ENCODE data around the gene CHD9.

DNA sequence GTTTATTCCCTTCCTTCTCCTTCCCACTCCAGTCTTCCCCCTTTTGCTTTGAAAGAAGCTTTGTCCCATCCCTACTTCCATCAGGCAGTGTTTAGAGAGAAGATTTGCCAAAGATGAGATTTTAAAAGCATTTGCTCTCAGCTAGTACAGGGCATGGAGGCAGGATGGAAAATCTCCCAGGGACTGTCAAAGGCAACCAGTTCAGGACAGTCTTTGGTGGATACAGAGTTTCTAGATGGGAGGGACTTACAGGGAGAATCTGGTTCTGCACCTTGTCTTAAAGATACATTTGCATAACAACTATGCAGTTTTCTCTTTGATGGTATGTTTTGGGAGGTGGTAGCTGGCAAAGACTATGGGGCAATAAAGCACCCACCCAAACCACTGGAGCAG, 26.2 kb downstream of the CHD9 start:
- no peak for TF ChIP-seq ATF3 (IDR thresholded peaks at IDR 0.05)
- TF ChIP-seq, protein P1, sequence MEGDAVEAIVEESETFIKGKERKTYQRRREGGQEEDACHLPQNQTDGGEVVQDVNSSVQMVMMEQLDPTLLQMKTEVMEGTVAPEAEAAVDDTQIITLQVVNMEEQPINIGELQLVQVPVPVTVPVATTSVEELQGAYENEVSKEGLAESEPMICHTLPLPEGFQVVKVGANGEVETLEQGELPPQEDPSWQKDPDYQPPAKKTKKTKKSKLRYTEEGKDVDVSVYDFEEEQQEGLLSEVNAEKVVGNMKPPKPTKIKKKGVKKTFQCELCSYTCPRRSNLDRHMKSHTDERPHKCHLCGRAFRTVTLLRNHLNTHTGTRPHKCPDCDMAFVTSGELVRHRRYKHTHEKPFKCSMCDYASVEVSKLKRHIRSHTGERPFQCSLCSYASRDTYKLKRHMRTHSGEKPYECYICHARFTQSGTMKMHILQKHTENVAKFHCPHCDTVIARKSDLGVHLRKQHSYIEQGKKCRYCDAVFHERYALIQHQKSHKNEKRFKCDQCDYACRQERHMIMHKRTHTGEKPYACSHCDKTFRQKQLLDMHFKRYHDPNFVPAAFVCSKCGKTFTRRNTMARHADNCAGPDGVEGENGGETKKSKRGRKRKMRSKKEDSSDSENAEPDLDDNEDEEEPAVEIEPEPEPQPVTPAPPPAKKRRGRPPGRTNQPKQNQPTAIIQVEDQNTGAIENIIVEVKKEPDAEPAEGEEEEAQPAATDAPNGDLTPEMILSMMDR (IDR thresholded peaks at IDR 0.05 in 2 of 3, conservative IDR thresholded peaks at IDR 0.05 in 1 of 3; ENCODE audit: borderline replicate concordance in 1 of 3, insufficient read depth in 1 of 3, low read depth in 2 of 3, low read length in 2 of 3) = no peak
- TF ChIP-seq POLR2A (IDR thresholded peaks at IDR 0.05; ENCODE audit: borderline replicate concordance, extremely low read depth, insufficient read depth, insufficient read length) = no peak
- TF ChIP-seq ZFX (IDR thresholded peaks at IDR 0.05) = no peak
- TF ChIP-seq JUND (IDR thresholded peaks at IDR 0.05) = no peak
- no peak for TF ChIP-seq ZNF274 (IDR thresholded peaks at IDR 0.05; ENCODE audit: low read depth, low read length)
- TF ChIP-seq, protein P2, sequence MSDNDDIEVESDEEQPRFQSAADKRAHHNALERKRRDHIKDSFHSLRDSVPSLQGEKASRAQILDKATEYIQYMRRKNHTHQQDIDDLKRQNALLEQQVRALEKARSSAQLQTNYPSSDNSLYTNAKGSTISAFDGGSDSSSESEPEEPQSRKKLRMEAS (IDR thresholded peaks at IDR 0.05) = no peak
- no peak for TF ChIP-seq POLR2AphosphoS5 (IDR thresholded peaks at IDR 0.05; ENCODE audit: low read depth, low read length)
- TF ChIP-seq YY1 (IDR thresholded peaks at IDR 0.05; ENCODE audit: extremely low read depth, insufficient replicate concordance, low read depth, low read length) = no peak
- no peak for TF ChIP-seq SP1 (IDR thresholded peaks at IDR 0.05; ENCODE audit: low read depth)
- TF ChIP-seq, protein P3, sequence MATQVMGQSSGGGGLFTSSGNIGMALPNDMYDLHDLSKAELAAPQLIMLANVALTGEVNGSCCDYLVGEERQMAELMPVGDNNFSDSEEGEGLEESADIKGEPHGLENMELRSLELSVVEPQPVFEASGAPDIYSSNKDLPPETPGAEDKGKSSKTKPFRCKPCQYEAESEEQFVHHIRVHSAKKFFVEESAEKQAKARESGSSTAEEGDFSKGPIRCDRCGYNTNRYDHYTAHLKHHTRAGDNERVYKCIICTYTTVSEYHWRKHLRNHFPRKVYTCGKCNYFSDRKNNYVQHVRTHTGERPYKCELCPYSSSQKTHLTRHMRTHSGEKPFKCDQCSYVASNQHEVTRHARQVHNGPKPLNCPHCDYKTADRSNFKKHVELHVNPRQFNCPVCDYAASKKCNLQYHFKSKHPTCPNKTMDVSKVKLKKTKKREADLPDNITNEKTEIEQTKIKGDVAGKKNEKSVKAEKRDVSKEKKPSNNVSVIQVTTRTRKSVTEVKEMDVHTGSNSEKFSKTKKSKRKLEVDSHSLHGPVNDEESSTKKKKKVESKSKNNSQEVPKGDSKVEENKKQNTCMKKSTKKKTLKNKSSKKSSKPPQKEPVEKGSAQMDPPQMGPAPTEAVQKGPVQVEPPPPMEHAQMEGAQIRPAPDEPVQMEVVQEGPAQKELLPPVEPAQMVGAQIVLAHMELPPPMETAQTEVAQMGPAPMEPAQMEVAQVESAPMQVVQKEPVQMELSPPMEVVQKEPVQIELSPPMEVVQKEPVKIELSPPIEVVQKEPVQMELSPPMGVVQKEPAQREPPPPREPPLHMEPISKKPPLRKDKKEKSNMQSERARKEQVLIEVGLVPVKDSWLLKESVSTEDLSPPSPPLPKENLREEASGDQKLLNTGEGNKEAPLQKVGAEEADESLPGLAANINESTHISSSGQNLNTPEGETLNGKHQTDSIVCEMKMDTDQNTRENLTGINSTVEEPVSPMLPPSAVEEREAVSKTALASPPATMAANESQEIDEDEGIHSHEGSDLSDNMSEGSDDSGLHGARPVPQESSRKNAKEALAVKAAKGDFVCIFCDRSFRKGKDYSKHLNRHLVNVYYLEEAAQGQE (IDR thresholded peaks at IDR 0.05; ENCODE audit: low read depth) = no peak
- TF ChIP-seq RAD21 (IDR thresholded peaks at IDR 0.05; ENCODE audit: low read depth) = no peak
- no peak for TF ChIP-seq EGR1 (IDR thresholded peaks at IDR 0.05; ENCODE audit: low read depth)
- TF ChIP-seq EZH2 (IDR thresholded peaks at IDR 0.05) = no peak

Measured in HCT116 (cell line).